ENCODE measurements around the gene DHRS3.

The DHRS3 gene

GRCh38 chr1:12601700-12602658 lies 16.0 kb downstream of the DHRS3 start:
- no peak for DNase-seq (ENCODE audit: low read depth)
- Histone ChIP-seq H3K4me3 (ENCODE audit: low read length) (no peak overlapping the region), H3K9me3 (ENCODE audit: control insufficient read depth, low read length) (no peaks in the 10 kb centered on the region), H3K9ac (ENCODE audit: low read length) (no peak overlapping the region), H3K36me3 (ENCODE audit: control insufficient read depth, insufficient read depth, low read length, severe bottlenecking) (peaks cover 20% of the 10 kb centered on the region), H3K27me3 (replicated peaks; ENCODE audit: control insufficient read depth, insufficient read depth, low read length) (no peaks in the 10 kb centered on the region), H3K4me1 (ENCODE audit: control insufficient read depth, insufficient read depth, low read length) (peaks cover 57% of the 10 kb centered on the region)

GRCh38 chr1:12600880-12601633 lies 17.0 kb downstream of the DHRS3 start:
- peaks cover 65% of the 10 kb centered on the region for H3K4me1 ChIP-seq (ENCODE audit: control insufficient read depth, insufficient read depth, low read length)
- no peak overlapping the region for H3K9ac ChIP-seq (ENCODE audit: low read length)
- no peak overlapping the region for H3K4me3 ChIP-seq (ENCODE audit: low read length)
- no peaks in the 10 kb centered on the region for H3K9me3 ChIP-seq (ENCODE audit: control insufficient read depth, low read length)
- DNase-seq (ENCODE audit: low read depth) = no peak
- H3K27me3 ChIP-seq (replicated peaks; ENCODE audit: control insufficient read depth, insufficient read depth, low read length) = no peaks in the 10 kb centered on the region
- peaks cover 20% of the 10 kb centered on the region for H3K36me3 ChIP-seq (ENCODE audit: control insufficient read depth, insufficient read depth, low read length, severe bottlenecking)

DNA sequence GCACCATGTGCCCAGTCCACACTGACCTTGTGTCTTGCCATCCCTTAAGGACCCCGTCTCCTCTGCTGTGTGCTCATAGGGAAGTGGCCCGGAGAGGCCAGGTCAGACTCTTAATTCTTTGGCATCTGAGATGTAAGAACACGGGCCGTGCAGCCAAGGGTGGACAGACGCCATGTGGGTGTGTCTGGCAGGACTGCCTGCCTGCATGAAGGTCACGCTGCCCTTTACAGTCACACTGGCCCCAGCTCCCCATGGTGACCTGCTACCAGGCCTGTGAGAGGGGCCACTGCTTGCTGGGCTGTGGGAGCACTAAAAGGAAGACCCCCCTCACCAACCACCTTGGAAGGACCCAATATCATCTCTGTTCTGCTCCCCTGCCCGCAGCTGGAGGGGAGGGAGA lies 17.7 kb downstream of the DHRS3 start:
- Histone ChIP-seq H3K9me3 (ENCODE audit: control insufficient read depth, low read length) (no peaks in the 10 kb centered on the region), H3K27me3 (replicated peaks; ENCODE audit: control insufficient read depth, insufficient read depth, low read length) (no peaks in the 10 kb centered on the region), H3K9ac (ENCODE audit: low read length) (no peak overlapping the region), H3K36me3 (ENCODE audit: control insufficient read depth, insufficient read depth, low read length, severe bottlenecking) (peaks cover 17% of the 10 kb centered on the region), H3K4me1 (ENCODE audit: control insufficient read depth, insufficient read depth, low read length) (peaks cover 66% of the 10 kb centered on the region), H3K4me3 (ENCODE audit: low read length) (no peak overlapping the region)
- DNase-seq (ENCODE audit: low read depth) = no peak

DNA sequence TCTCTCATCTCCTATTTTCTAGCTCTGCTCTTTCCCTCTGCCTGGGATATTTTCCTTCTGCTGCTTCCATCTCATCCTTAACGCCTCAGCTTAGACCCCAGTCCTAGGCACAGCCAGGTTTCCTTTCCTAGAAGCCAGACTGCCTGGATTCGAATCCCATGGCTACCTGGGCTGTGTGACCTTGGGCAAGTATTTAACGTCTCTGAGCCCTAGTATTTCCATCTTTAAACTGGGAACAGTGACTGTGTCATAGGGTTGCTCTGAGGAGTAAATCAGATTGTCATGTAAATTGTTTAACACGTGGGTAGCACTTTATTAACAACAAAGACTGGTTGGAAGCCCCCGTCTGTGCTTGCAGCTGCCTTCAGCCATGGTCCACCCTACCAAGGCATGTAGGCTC lies 18.4 kb downstream of the DHRS3 start:
- H3K9ac ChIP-seq (ENCODE audit: low read length) = no peak overlapping the region
- no peak for DNase-seq (ENCODE audit: low read depth)
- no peaks in the 10 kb centered on the region for H3K27me3 ChIP-seq (replicated peaks; ENCODE audit: control insufficient read depth, insufficient read depth, low read length)
- no peaks in the 10 kb centered on the region for H3K9me3 ChIP-seq (ENCODE audit: control insufficient read depth, low read length)
- H3K4me3 ChIP-seq (ENCODE audit: low read length) = no peak overlapping the region
- H3K4me1 ChIP-seq (ENCODE audit: control insufficient read depth, insufficient read depth, low read length) = peaks cover 71% of the 10 kb centered on the region
- peaks cover 12% of the 10 kb centered on the region for H3K36me3 ChIP-seq (ENCODE audit: control insufficient read depth, insufficient read depth, low read length, severe bottlenecking)

GRCh38 chr1:12598974-12599373 lies 19.0 kb downstream of the DHRS3 start:
- Histone ChIP-seq H3K27me3 (replicated peaks; ENCODE audit: control insufficient read depth, insufficient read depth, low read length) (no peaks in the 10 kb centered on the region), H3K4me3 (ENCODE audit: low read length) (no peak overlapping the region), H3K9me3 (ENCODE audit: control insufficient read depth, low read length) (no peaks in the 10 kb centered on the region), H3K9ac (ENCODE audit: low read length) (peak overlapping the region; percentile 19), H3K4me1 (ENCODE audit: control insufficient read depth, insufficient read depth, low read length) (peaks cover 71% of the 10 kb centered on the region), H3K36me3 (ENCODE audit: control insufficient read depth, insufficient read depth, low read length, severe bottlenecking) (peaks cover 10% of the 10 kb centered on the region)
- DNase-seq (ENCODE audit: low read depth) = no peak

- Histone ChIP-seq H3K36me3 (ENCODE audit: control insufficient read depth, insufficient read depth, low read length, severe bottlenecking) (no peaks in the 10 kb centered on the region), H3K4me1 (ENCODE audit: control insufficient read depth, insufficient read depth, low read length) (peaks cover 73% of the 10 kb centered on the region), H3K9ac (ENCODE audit: low read length) (no peak overlapping the region), H3K27me3 (replicated peaks; ENCODE audit: control insufficient read depth, insufficient read depth, low read length) (no peaks in the 10 kb centered on the region), H3K4me3 (ENCODE audit: low read length) (no peak overlapping the region), H3K9me3 (ENCODE audit: control insufficient read depth, low read length) (no peaks in the 10 kb centered on the region)
- DNase-seq (ENCODE audit: low read depth) = no peak
Measured at GRCh38 chr1:12597792-12598191, 20.2 kb downstream of the DHRS3 start.

- Histone ChIP-seq H3K9me3 (ENCODE audit: control insufficient read depth, low read length) (no peaks in the 10 kb centered on the region), H3K4me1 (ENCODE audit: control insufficient read depth, insufficient read depth, low read length) (peaks cover 64% of the 10 kb centered on the region), H3K9ac (ENCODE audit: low read length) (peak overlapping the region; percentile 87), H3K27me3 (replicated peaks; ENCODE audit: control insufficient read depth, insufficient read depth, low read length) (no peaks in the 10 kb centered on the region), H3K36me3 (ENCODE audit: control insufficient read depth, insufficient read depth, low read length, severe bottlenecking) (peaks cover 6% of the 10 kb centered on the region), H3K4me3 (ENCODE audit: low read length) (peak overlapping the region; percentile 74)
- peak; percentile 97 for DNase-seq (ENCODE audit: low read depth)
Measured at GRCh38 chr1:12596007-12596821, 21.8 kb downstream of the DHRS3 start.

DNA sequence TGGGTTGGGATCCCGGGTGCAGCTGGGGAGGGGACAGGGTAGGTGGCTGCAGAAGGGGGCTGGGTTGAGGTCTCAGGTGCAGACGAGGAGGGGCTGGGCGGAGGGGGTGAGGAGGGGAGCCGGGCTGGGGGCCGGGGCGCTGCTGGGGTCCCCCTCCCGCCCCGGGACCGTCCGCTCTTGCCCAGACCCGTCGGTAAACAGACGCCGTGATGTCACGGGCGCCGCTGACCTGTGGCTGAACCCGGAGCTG lies 22.3 kb downstream of the DHRS3 start:
- Histone ChIP-seq H3K36me3 (ENCODE audit: control insufficient read depth, insufficient read depth, low read length, severe bottlenecking) (peaks cover 6% of the 10 kb centered on the region), H3K27me3 (replicated peaks; ENCODE audit: control insufficient read depth, insufficient read depth, low read length) (no peaks in the 10 kb centered on the region), H3K4me3 (ENCODE audit: low read length) (no peak overlapping the region), H3K9me3 (ENCODE audit: control insufficient read depth, low read length) (no peaks in the 10 kb centered on the region), H3K4me1 (ENCODE audit: control insufficient read depth, insufficient read depth, low read length) (peaks cover 64% of the 10 kb centered on the region), H3K9ac (ENCODE audit: low read length) (no peak overlapping the region)
- DNase-seq (ENCODE audit: low read depth) = no peak

- Histone ChIP-seq H3K36me3 (ENCODE audit: control insufficient read depth, insufficient read depth, low read length, severe bottlenecking) (peaks cover 6% of the 10 kb centered on the region), H3K27me3 (replicated peaks; ENCODE audit: control insufficient read depth, insufficient read depth, low read length) (no peaks in the 10 kb centered on the region), H3K9me3 (ENCODE audit: control insufficient read depth, low read length) (no peaks in the 10 kb centered on the region), H3K4me1 (ENCODE audit: control insufficient read depth, insufficient read depth, low read length) (peaks cover 61% of the 10 kb centered on the region), H3K9ac (ENCODE audit: low read length) (peak overlapping the region; percentile 79), H3K4me3 (ENCODE audit: low read length) (peak overlapping the region; percentile 52)
- peak; percentile 76 for DNase-seq (ENCODE audit: low read depth)
Measured at GRCh38 chr1:12594966-12595756, 22.8 kb downstream of the DHRS3 start.

DNA sequence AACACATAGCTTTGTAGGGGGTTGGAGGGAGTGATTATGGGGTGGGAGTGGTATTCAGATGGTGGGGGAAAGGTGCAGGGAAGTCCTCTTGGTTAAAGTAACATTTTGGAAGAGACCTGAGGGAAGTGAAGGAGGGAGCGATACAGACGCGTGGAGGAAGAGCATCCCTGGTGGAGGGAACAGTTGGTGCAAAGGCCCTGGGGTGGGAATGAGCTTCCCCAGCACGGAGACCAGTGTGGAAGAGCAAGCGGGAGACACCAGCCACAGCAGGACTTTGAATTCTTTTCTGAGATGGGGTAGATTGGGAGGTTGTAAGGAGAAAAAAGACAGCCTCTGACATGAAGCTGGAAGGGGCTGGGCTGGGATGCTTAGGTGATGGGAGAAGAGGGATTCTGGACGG lies 23.5 kb downstream of the DHRS3 start:
- Histone ChIP-seq H3K36me3 (ENCODE audit: control insufficient read depth, insufficient read depth, low read length, severe bottlenecking) (peaks cover 9% of the 10 kb centered on the region), H3K9me3 (ENCODE audit: control insufficient read depth, low read length) (no peaks in the 10 kb centered on the region), H3K4me1 (ENCODE audit: control insufficient read depth, insufficient read depth, low read length) (peaks cover 55% of the 10 kb centered on the region), H3K4me3 (ENCODE audit: low read length) (peak overlapping the region; percentile 52), H3K27me3 (replicated peaks; ENCODE audit: control insufficient read depth, insufficient read depth, low read length) (no peaks in the 10 kb centered on the region), H3K9ac (ENCODE audit: low read length) (peak overlapping the region; percentile 79)
- DNase-seq (ENCODE audit: low read depth) = no peak
